H1 (cell line): ENCODE measurements around the gene HTRA1. TPM values are rescaled to one million over a fixed set of nuclear protein-coding genes. Genes with fewer than 3 reads are reported as not detected.

ENCODE experiments used
- CTCF ChIP-seq, 3 experiments: IDR thresholded peaks; 1 replicate in 2 of 3; 2 replicates in 1 of 3; pipeline versions ENCODE4 v1.5.1 to v1.6.1; 2011; ENCODE audit warnings: low read length in 3 of 3, mild to moderate bottlenecking in 3 of 3, inconsistent platforms in 2 of 3, low read depth in 1 of 3, moderate library complexity in 1 of 3; ENCODE audit not compliant: insufficient read depth in 1 of 3; ENCODE audit errors: control extremely low read depth in 1 of 3
- GABPA ChIP-seq: IDR thresholded peaks from 2 replicates; pipeline ENCODE4 v1.6.1; 2011; ENCODE audit warnings: mild to moderate bottlenecking, low read length, moderate library complexity, borderline replicate concordance; ENCODE audit not compliant: insufficient read depth
- MAX ChIP-seq: IDR thresholded peaks from 2 replicates; pipeline ENCODE4 v1.6.1; 2012; ENCODE audit warnings: inconsistent platforms
- RAD21 ChIP-seq, 2 experiments: IDR thresholded peaks in 1 of 2; conservative IDR thresholded peaks in 1 of 2; 2 replicates each; pipeline ENCODE4 v1.6.1; 2011; ENCODE audit warnings: low read depth in 2 of 2, low read length in 2 of 2, improper control_type of control experiment in 1 of 2, inconsistent platforms in 1 of 2, mild to moderate bottlenecking in 1 of 2, moderate library complexity in 1 of 2
- RNF2 ChIP-seq: fragments of 200-900, 300-1000 bp; sonication (generic); IDR thresholded peaks from 2 replicates; pipeline ENCODE4 v1.7.1; 2016; ENCODE audit warnings: borderline replicate concordance, low read depth, mild to moderate bottlenecking, antibody characterized with exemption, low read length; ENCODE audit not compliant: poor library complexity, severe bottlenecking; ENCODE audit errors: missing control alignments
- polyA plus RNA-seq, 7 experiments: library from polyadenylated mRNA; depleted of rRNA in 3 of 7; stranded (reverse) in 5 of 7; unstranded in 2 of 7; fragments of >200 nt in 5 of 7; fragments of 200-250 nt in 2 of 7; gene quantifications; 1 replicate in 5 of 7; 2 replicates in 1 of 7; 4 replicates in 1 of 7; pipeline versions ENCODE4 v1.2.1 to v1.2.3, GENCODE V29; 2011 to 2013; ENCODE audit warnings: missing spikeins in 2 of 7, mixed read lengths in 2 of 7
- total RNA-seq: library from RNA; stranded (reverse); fragmentation: NEBNext Ultra II Directional; extraction: Animal tissue kit (Norgen Biotek cat#: 25700); gene quantifications from 2 replicates; pipeline ENCODE4 v1.2.1, GENCODE V29; 2021

Gene HTRA1
- total and polyA plus RNA-seq, 2 of the 8 experiments (the other 6 are each of a cell fraction or from before 2014, with no cell fraction given): 15.8 to 20.1 TPM

GRCh38 chr10:122461729-122462532, 578 bp downstream of the HTRA1 start (continued):
- peak; percentile 25 for TF ChIP-seq MAX
- no peak for TF ChIP-seq RAD21 (IDR thresholded peaks at IDR 0.05 in 1 of 2, conservative IDR thresholded peaks at IDR 0.05 in 1 of 2; ENCODE audit: low read depth in 2 of 2, low read length in 2 of 2)
- no peak for TF ChIP-seq CTCF (IDR thresholded peaks at IDR 0.05; ENCODE audit: control extremely low read depth in 1 of 3, insufficient read depth in 1 of 3, low read depth in 1 of 3, low read length in 3 of 3)
- TF ChIP-seq RNF2: peak; percentile 51
- 0 out of 2 replicates have a peak, but pooled peaks have one; percentile 30 for TF ChIP-seq GABPA
